GM21360 (cell line): ENCODE data around the gene SIRT3.
A peak's percentile ranks its signal among the peaks of the same experiment; 100 is the strongest.

Source experiments
- ATAC-seq: cut with Tn5 transposase; IDR thresholded peaks from one replicate; pipeline ENCODE4 v1.9.1; 2021; ENCODE audit warnings: mild to moderate bottlenecking, moderate library complexity; ENCODE audit not compliant: unreplicated experiment

SIRT3 gene

GRCh38 chr11:235997-236773 is at the start of gene SIRT3:
TSS of gene SIRT3 (minus strand) at chr11:236342. CDS start at chr11:236328, 14 bp downstream.
- peak; percentile 67 for ATAC-seq

- ATAC-seq, result no peak
Observed at GRCh38 chr11:285894-286220, 49.7 kb upstream of the SIRT3 start.

GRCh38 chr11:285021-285893 is 49.1 kb upstream of the SIRT3 start:
- no peak for ATAC-seq

DNA sequence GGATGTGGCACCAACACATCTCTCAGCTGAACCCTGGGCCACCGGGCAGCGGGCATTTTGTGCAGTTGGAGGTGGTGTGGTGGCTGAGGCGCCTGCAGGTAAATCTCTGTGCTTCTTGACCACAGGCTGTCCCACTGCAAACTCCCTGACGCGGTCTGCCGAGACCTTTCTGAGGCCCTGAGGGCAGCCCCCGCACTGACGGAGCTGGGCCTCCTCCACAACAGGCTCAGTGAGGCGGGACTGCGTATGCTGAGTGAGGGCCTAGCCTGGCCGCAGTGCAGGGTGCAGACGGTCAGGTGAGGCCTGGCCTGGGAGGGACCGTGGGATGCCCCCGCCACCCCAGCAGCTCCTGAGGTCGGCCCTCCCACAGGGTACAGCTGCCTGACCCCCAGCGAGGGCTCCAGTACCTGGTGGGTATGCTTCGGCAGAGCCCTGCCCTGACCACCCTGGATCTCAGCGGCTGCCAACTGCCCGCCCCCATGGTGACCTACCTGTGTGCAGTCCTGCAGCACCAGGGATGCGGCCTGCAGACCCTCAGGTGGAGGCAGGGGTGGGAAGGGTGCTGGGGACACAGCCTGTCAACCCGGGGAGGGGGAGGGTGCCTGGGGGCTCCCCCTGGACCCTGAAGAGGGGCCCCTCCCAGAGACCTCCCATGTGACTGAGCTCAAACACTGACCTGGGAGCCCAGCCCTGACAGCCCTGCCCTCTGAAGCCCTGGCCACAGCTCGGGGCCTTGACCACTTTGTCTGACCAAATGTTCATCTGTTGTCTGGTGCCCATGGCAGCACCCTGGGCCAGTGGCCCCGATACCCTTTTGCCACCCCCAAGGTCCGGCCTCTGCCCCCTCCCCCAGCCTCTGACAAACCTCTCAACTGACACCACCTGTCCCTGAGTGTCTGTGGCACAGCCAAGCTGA is 48.2 kb upstream of the SIRT3 start:
- ATAC-seq, result no peak

GRCh38 chr11:283405-284104 is 47.4 kb upstream of the SIRT3 start:
- no peak for ATAC-seq

- no peak for ATAC-seq
Observed at GRCh38 chr11:282630-283360, 46.7 kb upstream of the SIRT3 start.

GRCh38 chr11:282171-282570 is 46.0 kb upstream of the SIRT3 start:
- ATAC-seq, result no peak

GRCh38 chr11:281486-282161 is 45.5 kb upstream of the SIRT3 start:
- ATAC-seq, result no peak

DNA sequence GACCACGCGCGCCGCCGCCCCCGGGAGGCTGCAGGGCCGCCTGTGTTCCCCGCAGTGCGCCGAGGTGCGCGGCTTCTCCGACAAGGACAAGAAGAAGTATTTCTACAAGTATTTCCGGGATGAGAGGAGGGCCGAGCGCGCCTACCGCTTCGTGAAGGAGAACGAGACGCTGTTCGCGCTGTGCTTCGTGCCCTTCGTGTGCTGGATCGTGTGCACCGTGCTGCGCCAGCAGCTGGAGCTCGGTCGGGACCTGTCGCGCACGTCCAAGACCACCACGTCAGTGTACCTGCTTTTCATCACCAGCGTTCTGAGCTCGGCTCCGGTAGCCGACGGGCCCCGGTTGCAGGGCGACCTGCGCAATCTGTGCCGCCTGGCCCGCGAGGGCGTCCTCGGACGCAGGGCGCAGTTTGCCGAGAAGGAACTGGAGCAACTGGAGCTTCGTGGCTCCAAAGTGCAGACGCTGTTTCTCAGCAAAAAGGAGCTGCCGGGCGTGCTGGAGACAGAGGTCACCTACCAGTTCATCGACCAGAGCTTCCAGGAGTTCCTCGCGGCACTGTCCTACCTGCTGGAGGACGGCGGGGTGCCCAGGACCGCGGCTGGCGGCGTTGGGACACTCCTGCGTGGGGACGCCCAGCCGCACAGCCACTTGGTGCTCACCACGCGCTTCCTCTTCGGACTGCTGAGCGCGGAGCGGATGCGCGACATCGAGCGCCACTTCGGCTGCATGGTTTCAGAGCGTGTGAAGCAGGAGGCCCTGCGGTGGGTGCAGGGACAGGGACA is 44.8 kb upstream of the SIRT3 start:
- ATAC-seq, result no peak

- no peak for ATAC-seq
Observed at GRCh38 chr11:279966-280705, 44.0 kb upstream of the SIRT3 start.

DNA sequence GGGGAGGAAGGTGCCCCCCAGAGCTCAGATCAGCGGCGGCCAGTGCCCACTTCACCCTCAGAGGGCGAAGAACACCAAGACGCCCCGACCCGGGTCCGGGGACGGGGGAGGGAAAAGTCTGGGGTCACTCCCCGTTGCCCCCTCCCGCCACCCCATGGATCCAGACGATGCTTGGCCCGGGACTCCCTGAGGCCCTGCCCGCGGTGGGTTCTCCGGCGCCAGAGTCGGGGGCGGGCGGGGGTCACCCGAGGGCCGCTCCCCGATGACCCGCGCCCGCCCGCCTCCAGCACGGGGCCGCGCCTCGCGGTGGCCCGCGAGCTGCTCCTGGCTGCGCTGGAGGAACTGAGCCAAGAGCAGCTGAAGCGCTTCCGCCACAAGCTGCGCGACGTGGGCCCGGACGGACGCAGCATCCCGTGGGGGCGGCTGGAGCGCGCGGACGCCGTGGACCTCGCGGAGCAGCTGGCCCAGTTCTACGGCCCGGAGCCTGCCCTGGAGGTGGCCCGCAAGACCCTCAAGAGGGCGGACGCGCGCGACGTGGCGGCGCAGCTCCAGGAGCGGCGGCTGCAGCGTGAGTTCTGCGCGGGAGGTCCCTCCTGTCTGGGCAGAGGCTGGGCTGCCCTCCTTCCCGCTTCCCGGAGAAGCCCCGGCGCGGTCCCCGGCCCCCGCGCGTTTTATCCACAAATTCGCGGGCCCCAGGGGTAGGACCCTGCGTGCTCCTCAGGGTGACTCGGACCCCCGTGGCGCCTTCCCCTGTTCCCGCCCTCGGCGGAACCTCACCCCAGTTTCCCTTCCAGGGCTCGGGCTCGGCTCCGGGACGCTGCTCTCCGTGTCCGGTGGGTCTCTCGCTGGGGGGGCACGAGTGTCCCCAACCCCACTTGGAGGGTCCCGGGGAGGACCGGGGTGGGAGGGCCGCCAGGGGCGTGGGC is 43.2 kb upstream of the SIRT3 start:
- ATAC-seq, result no peak

GRCh38 chr11:278001-278951 is 42.1 kb upstream of the SIRT3 start, which contains the start of gene NLRP6:
TSS of gene NLRP6 (plus strand) at chr11:278407. CDS start at chr11:278570, 163 bp downstream.
- ATAC-seq, result no peak

- ATAC-seq, result no peak
Observed at GRCh38 chr11:276219-276618, 40.1 kb upstream of the SIRT3 start.

DNA sequence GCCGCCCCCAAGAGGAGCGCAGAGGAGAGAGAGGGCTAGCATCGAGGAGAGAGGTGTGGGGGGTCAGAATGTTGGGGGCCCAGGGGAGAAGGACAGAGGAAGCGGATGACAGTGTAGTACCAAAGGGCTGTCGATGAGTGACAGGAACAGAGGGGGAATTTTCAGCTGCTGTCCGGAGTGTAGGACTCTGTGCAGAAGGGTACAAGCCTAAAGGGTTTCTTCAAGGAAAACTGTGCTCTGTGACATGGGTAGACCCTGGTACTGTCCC is 36.7 kb upstream of the SIRT3 start:
- no peak for ATAC-seq

- no peak for ATAC-seq
Observed at GRCh38 chr11:272195-272930, 36.2 kb upstream of the SIRT3 start.
